Measurements from ENCODE around the gene ARHGAP19.

GRCh38 chr10:97182288-97182990 lies 110.0 kb downstream of the ARHGAP19 start:
- no peak for TF ChIP-seq POLR2A (IDR thresholded peaks at IDR 0.05)
- TF ChIP-seq CTCF (IDR thresholded peaks at IDR 0.05), result no peak
- TF ChIP-seq EP300 (IDR thresholded peaks at IDR 0.05), result no peak
